Muscle layer of duodenum (tissue), 2 donors: ENCODE measurements around the gene RABAC1.

Experiments used
- H3K27ac ChIP-seq: one replicate; pipeline ENCODE4 v1.7.0; 2013; ENCODE audit warnings: mild to moderate bottlenecking, low read length
- H3K27me3 ChIP-seq: one replicate; pipeline ENCODE4 v1.7.0; 2013; ENCODE audit warnings: low read depth, mild to moderate bottlenecking, control low read depth, low read length
- H3K36me3 ChIP-seq, 2 donors: one replicate each; pipeline ENCODE4 v1.7.0; 2013; ENCODE audit warnings: low read length in 2 of 2, control low read depth in 1 of 2, mild to moderate bottlenecking in 1 of 2; ENCODE audit not compliant: insufficient read depth in 2 of 2, control insufficient read depth in 1 of 2
- H3K4me1 ChIP-seq, 2 donors: one replicate each; pipeline ENCODE4 v1.7.0; 2013; ENCODE audit warnings: low read length in 2 of 2, mild to moderate bottlenecking in 2 of 2, control low read depth in 1 of 2, moderate library complexity in 1 of 2; ENCODE audit not compliant: insufficient read depth in 2 of 2, control insufficient read depth in 1 of 2
- H3K4me3 ChIP-seq, 2 donors: one replicate each; pipeline ENCODE4 v1.7.0; 2013; ENCODE audit warnings: low read length in 2 of 2, low read depth in 1 of 2, mild to moderate bottlenecking in 1 of 2
- H3K9me3 ChIP-seq, 2 donors: one replicate each; pipeline ENCODE4 v1.7.0; 2013; ENCODE audit warnings: low read length in 2 of 2, control low read depth in 1 of 2, mild to moderate bottlenecking in 1 of 2; ENCODE audit not compliant: control insufficient read depth in 1 of 2
- donor health status: healthy.

The RABAC1 gene

GRCh38 chr19:41958367-41959055, 610 bp downstream of the RABAC1 start:
- H3K4me1 ChIP-seq = peaks cover 12 to 16% of the 10 kb centered on the region in 2 donors
- no peaks in the 10 kb centered on the region for H3K9me3 ChIP-seq
- H3K36me3 ChIP-seq = peaks cover 0 to 14% of the 10 kb centered on the region in 2 donors
- H3K27ac ChIP-seq = peak overlapping the region; percentile 85
- no peaks in the 10 kb centered on the region for H3K27me3 ChIP-seq
- H3K4me3 ChIP-seq = peak overlapping the region; percentile 79 to 94

GRCh38 chr19:41957838-41958366, 1.2 kb downstream of the RABAC1 start:
- Histone ChIP-seq H3K4me3 (peak overlapping the region; percentile 79 to 94), H3K36me3 (peaks cover 0 to 14% of the 10 kb centered on the region in 2 donors), H3K9me3 (no peaks in the 10 kb centered on the region), H3K27ac (peak overlapping the region; percentile 85), H3K27me3 (no peaks in the 10 kb centered on the region), H3K4me1 (peaks cover 12 to 16% of the 10 kb centered on the region in 2 donors)

GRCh38 chr19:41957161-41957837, 1.8 kb downstream of the RABAC1 start:
- Histone ChIP-seq H3K9me3 (no peaks in the 10 kb centered on the region), H3K36me3 (peaks cover 0 to 14% of the 10 kb centered on the region in 2 donors), H3K27me3 (no peaks in the 10 kb centered on the region), H3K27ac (peak overlapping the region; percentile 85), H3K4me3 (peak overlapping the region in 1 of 2 donors; percentile 31), H3K4me1 (peaks cover 12 to 16% of the 10 kb centered on the region in 2 donors)

GRCh38 chr19:41956621-41957020, 2.5 kb downstream of the RABAC1 start:
- H3K36me3 ChIP-seq = peaks cover 0 to 14% of the 10 kb centered on the region in 2 donors
- no peaks in the 10 kb centered on the region for H3K9me3 ChIP-seq
- no peak overlapping the region for H3K4me3 ChIP-seq
- peaks cover 12 to 16% of the 10 kb centered on the region in 2 donors for H3K4me1 ChIP-seq
- no peaks in the 10 kb centered on the region for H3K27me3 ChIP-seq
- no peak overlapping the region for H3K27ac ChIP-seq

- Histone ChIP-seq H3K27ac (no peak overlapping the region), H3K4me1 (peaks cover 12 to 16% of the 10 kb centered on the region in 2 donors), H3K27me3 (no peaks in the 10 kb centered on the region)
These were observed 3.6 kb downstream of the RABAC1 start for GRCh38 chr19:41955521-41955920.

GRCh38 chr19:41951686-41952172, 7.4 kb downstream of the RABAC1 start:
- H3K4me3 ChIP-seq = no peak overlapping the region

More at GRCh38 chr19:41955521-41955920, 3.6 kb downstream of the RABAC1 start:
- Histone ChIP-seq H3K9me3 (no peaks in the 10 kb centered on the region), H3K4me3 (no peak overlapping the region), H3K36me3 (peaks cover 0 to 14% of the 10 kb centered on the region in 2 donors)

GRCh38 chr19:41947091-41947490, 12.0 kb downstream of the RABAC1 start:
- Histone ChIP-seq H3K27me3 (no peaks in the 10 kb centered on the region), H3K4me3 (no peak overlapping the region), H3K27ac (no peak overlapping the region), H3K4me1 (no peaks in the 10 kb centered on the region), H3K36me3 (no peaks in the 10 kb centered on the region), H3K9me3 (no peaks in the 10 kb centered on the region)

More at GRCh38 chr19:41951686-41952172, 7.4 kb downstream of the RABAC1 start:
- Histone ChIP-seq H3K9me3 (no peaks in the 10 kb centered on the region), H3K27ac (no peak overlapping the region), H3K27me3 (no peaks in the 10 kb centered on the region), H3K4me1 (no peaks in the 10 kb centered on the region), H3K36me3 (peaks cover 0 to 13% of the 10 kb centered on the region in 2 donors)

- Histone ChIP-seq H3K4me1 (peaks cover 0 to 11% of the 10 kb centered on the region in 2 donors), H3K27me3 (peaks cover 9% of the 10 kb centered on the region), H3K27ac (no peak overlapping the region), H3K9me3 (no peaks in the 10 kb centered on the region), H3K4me3 (no peak overlapping the region), H3K36me3 (no peaks in the 10 kb centered on the region)
These were observed 13.9 kb downstream of the RABAC1 start for GRCh38 chr19:41945135-41945766.

GRCh38 chr19:41944336-41944735, 14.8 kb downstream of the RABAC1 start:
- no peaks in the 10 kb centered on the region for H3K9me3 ChIP-seq
- peaks cover 9% of the 10 kb centered on the region for H3K27me3 ChIP-seq
- no peak overlapping the region for H3K27ac ChIP-seq
- H3K36me3 ChIP-seq = no peaks in the 10 kb centered on the region
- peaks cover 0 to 16% of the 10 kb centered on the region in 2 donors for H3K4me1 ChIP-seq
- no peak overlapping the region for H3K4me3 ChIP-seq

GRCh38 chr19:41941410-41942202, 17.5 kb downstream of the RABAC1 start:
- H3K36me3 ChIP-seq = no peaks in the 10 kb centered on the region
- no peak overlapping the region for H3K4me3 ChIP-seq
- H3K27me3 ChIP-seq = peaks cover 10% of the 10 kb centered on the region

More at GRCh38 chr19:41941410-41942202, 17.5 kb downstream of the RABAC1 start:
- Histone ChIP-seq H3K27ac (no peak overlapping the region), H3K4me1 (peaks cover 0 to 16% of the 10 kb centered on the region in 2 donors), H3K9me3 (no peaks in the 10 kb centered on the region)
